Tibial nerve (tissue), 4 donors: ENCODE measurements around the gene ADRA2B. TPM values are rescaled to one million over a fixed set of nuclear protein-coding genes. Genes with fewer than 3 reads are reported as not detected.

ENCODE experiments used
- DNase-seq, 2 donors: peaks; one replicate each; pipeline ENCODE4 v3.0.0-alpha.2; 2019; ENCODE audit warnings: low spot score in 2 of 2
- H3K27ac ChIP-seq, 4 donors: fragments of 200-600 bp; sonication (generic) in 3 of 4; one replicate each; pipeline ENCODE4 v1.5.1; 2017 to 2019; ENCODE audit warnings: mild to moderate bottlenecking in 1 of 4
- H3K27me3 ChIP-seq, 2 donors: fragments of 200-600 bp; sonication (generic) in 1 of 2; one replicate each; pipeline versions ENCODE4 v1.5.1 to v1.6.0; 2017 to 2019
- H3K36me3 ChIP-seq, 3 donors: fragments of 200-600 bp; sonication (generic); one replicate each; pipeline ENCODE4 v1.5.1; 2018 to 2019
- H3K4me1 ChIP-seq, 4 donors: fragments of 200-600 bp; sonication (generic) in 3 of 4; one replicate each; pipeline ENCODE4 v1.5.1; 2017 to 2019
- H3K4me3 ChIP-seq, 4 donors: fragments of 200-600 bp; sonication (generic) in 3 of 4; one replicate each; pipeline ENCODE4 v1.5.1; 2017 to 2019; ENCODE audit warnings: mild to moderate bottlenecking in 1 of 4, moderate library complexity in 1 of 4
- H3K9me3 ChIP-seq, 4 donors: fragments of 200-600 bp; sonication (generic) in 3 of 4; one replicate each; pipeline ENCODE4 v1.5.1; 2017 to 2019
- CTCF ChIP-seq, 5 experiments: fragments of 200-600 bp in 3 of 5; fragments of 450-650 bp in 2 of 5; sonication (generic) in 3 of 5; IDR thresholded peaks; one replicate each; pipeline ENCODE4 v1.5.1; 2016 to 2019; ENCODE audit warnings: antibody characterized with exemption in 5 of 5, mild to moderate bottlenecking in 3 of 5, moderate library complexity in 2 of 5
- EP300 ChIP-seq, 2 donors: sonication (generic); formaldehyde crosslinking; IDR thresholded peaks; one replicate each; pipeline ENCODE4 v1.6.1; 2017; ENCODE audit warnings: antibody characterized with exemption in 2 of 2, mild to moderate bottlenecking in 1 of 2
- POLR2A ChIP-seq, 2 donors: fragments of 450-650 bp; IDR thresholded peaks; one replicate each; pipeline ENCODE4 v1.6.1; 2017; ENCODE audit warnings: antibody characterized with exemption in 2 of 2, mild to moderate bottlenecking in 2 of 2, moderate library complexity in 2 of 2
- WGBS, 2 donors: methylation state at CpG; one replicate each; pipeline ENCODE4 v1.1.5; 2018; 5-methylcytosine and 5-hydroxymethylcytosine counted together
- total RNA-seq, 4 donors: library from RNA; depleted of rRNA; stranded (reverse); fragments of >200 nt; gene quantifications; one replicate each; pipeline ENCODE4 v1.1.0, GENCODE V29; 2016

Gene ADRA2B
- total RNA-seq, 4 donors from 2014 or later, result 2.1 to 5.0 (median 4.7) TPM

DNA sequence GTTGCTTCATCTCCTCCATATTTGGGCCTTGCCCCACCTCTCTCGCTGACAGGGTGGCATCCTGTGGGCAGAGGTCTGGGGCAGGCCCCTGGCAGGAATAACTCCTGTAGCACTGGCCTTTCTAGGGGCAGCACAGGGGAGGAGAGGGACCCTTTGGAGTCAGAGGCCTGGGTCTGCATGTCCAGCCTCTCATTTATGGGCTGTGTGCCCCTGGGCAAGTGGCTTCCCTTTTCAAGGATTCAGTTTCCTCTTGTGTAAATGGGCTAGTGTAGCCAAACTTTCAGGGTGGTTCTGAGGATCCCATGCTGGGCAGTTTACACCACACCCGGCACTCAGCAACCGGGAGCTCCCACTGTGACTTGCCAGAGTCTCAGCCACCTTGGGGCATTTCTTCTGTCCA, 23.4 kb downstream of the ADRA2B start:
- DNase-seq, result peak in 1 of 2 donors; percentile 4
- Histone ChIP-seq H3K27me3 (no peaks in the 10 kb centered on the region), H3K27ac (no peak overlapping the region), H3K4me1 (no peaks in the 10 kb centered on the region), H3K4me3 (no peak overlapping the region), H3K36me3 (no peaks in the 10 kb centered on the region), H3K9me3 (no peaks in the 10 kb centered on the region)
- WGBS, 2 donors, result 87 to 91% methylated on average over 3 of the region's 3 CpGs
- TF ChIP-seq POLR2A (IDR thresholded peaks at IDR 0.05) (no peak), CTCF (IDR thresholded peaks at IDR 0.05) (no peak), EP300 (IDR thresholded peaks at IDR 0.05) (no peak)

DNA sequence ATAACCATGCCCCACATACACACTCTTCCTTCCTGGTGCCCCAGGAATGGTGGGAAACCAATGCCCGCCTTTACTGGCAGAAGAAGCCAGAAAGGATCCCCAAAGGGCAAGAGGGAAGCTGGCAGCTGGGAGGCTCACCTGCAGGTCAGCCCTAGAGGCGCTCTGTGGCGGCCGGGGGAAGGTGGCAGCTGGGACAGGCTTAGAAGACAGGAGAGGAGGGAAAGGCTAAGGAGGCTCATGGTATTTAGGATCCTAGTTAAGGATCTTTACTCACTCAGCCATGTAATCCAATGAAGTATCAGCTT, 23.8 kb downstream of the ADRA2B start:
- Histone ChIP-seq H3K27ac (no peak overlapping the region), H3K36me3 (no peaks in the 10 kb centered on the region), H3K9me3 (no peaks in the 10 kb centered on the region), H3K27me3 (no peaks in the 10 kb centered on the region), H3K4me3 (no peak overlapping the region), H3K4me1 (no peaks in the 10 kb centered on the region)
- peak in 1 of 2 donors; percentile 3 for DNase-seq
- no peak for TF ChIP-seq EP300 (IDR thresholded peaks at IDR 0.05)
- TF ChIP-seq POLR2A (IDR thresholded peaks at IDR 0.05), result no peak
- no peak for TF ChIP-seq CTCF (IDR thresholded peaks at IDR 0.05)
- WGBS, 2 donors, result 91 to 98% methylated on average over 4 of the region's 4 CpGs

- DNase-seq, result peak in 1 of 2 donors; percentile 3
- no peaks in the 10 kb centered on the region for H3K36me3 ChIP-seq
- 64 to 80% methylated on average over 10 to 14 of the region's 18 CpGs for WGBS, 2 donors
- no peak overlapping the region for H3K27ac ChIP-seq
- H3K9me3 ChIP-seq, result no peaks in the 10 kb centered on the region
- TF ChIP-seq POLR2A (IDR thresholded peaks at IDR 0.05) (no peak), EP300 (IDR thresholded peaks at IDR 0.05) (no peak), CTCF (IDR thresholded peaks at IDR 0.05) (no peak)
- H3K4me1 ChIP-seq, result no peaks in the 10 kb centered on the region
- H3K27me3 ChIP-seq, result no peaks in the 10 kb centered on the region
- H3K4me3 ChIP-seq, result no peak overlapping the region
Observed at GRCh38 chr2:96091711-96092572, 24.4 kb downstream of the ADRA2B start.

DNA sequence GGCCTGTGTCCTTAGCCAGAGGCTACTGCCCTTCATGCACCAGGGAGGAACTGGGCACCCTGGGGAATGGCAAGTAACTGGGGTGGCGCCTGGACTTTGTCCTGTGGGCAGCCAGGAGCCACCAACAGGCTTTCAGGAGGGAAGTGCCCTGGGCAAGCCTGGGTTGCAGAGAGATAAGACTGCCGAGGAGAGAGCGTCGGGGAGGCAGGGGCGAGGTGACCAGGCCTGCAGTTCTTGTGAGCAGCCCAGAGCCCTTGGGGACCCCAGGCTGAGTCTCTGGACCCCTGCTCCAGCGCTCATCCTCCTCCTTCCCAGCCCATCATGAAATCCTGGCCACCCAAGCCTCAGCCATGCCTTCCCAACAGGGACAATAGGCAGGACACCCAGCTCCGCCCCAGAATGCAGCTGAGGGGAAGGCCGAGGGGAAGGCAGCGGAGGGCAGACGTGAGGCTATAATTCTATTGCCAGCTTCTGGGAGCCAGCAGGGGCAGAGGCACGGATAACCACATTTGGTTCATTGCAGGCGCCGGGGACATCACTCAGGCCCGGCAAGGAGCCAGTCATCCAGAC, 25.1 kb downstream of the ADRA2B start:
- Histone ChIP-seq H3K9me3 (no peaks in the 10 kb centered on the region), H3K4me1 (no peaks in the 10 kb centered on the region), H3K36me3 (no peaks in the 10 kb centered on the region), H3K27ac (no peak overlapping the region), H3K4me3 (no peak overlapping the region), H3K27me3 (no peaks in the 10 kb centered on the region)
- no peak for TF ChIP-seq POLR2A (IDR thresholded peaks at IDR 0.05)
- WGBS, 2 donors, result 79 to 83% methylated on average over 13 to 14 of the region's 14 CpGs
- DNase-seq, result peak in 1 of 2 donors; percentile 3

GRCh38 chr2:96090196-96090926, 26.0 kb downstream of the ADRA2B start:
- Histone ChIP-seq H3K36me3 (no peaks in the 10 kb centered on the region), H3K4me3 (no peak overlapping the region), H3K27me3 (no peaks in the 10 kb centered on the region), H3K4me1 (no peaks in the 10 kb centered on the region), H3K9me3 (no peaks in the 10 kb centered on the region), H3K27ac (no peak overlapping the region)
- WGBS, 2 donors, result 80 to 83% methylated on average over 12 of the region's 12 CpGs
- TF ChIP-seq CTCF (IDR thresholded peaks at IDR 0.05), result no peak
- no peak for TF ChIP-seq EP300 (IDR thresholded peaks at IDR 0.05)
- no peak for TF ChIP-seq POLR2A (IDR thresholded peaks at IDR 0.05)
- peak in 1 of 2 donors; percentile 0 for DNase-seq
